Stimulated activated CD4-positive, alpha-beta T cell treated with anti-CD3 and anti-CD28 coated beads, Interleukin-1b, Interleukin-23, amount 100 ng/mL, for 24 hours (primary cell): Measurements from ENCODE around the gene PLA2G4B.

Experiments used
- DNase-seq, 4 experiments: peaks; one replicate each; pipeline ENCODE4 v3.0.0-alpha.2; 2020; ENCODE audit warnings: low read depth in 4 of 4, low spot score in 1 of 4

PLA2G4B gene

GRCh38 chr15:41806291-41807181 is 32.1 kb upstream of the PLA2G4B start:
- DNase-seq = no peak

DNA sequence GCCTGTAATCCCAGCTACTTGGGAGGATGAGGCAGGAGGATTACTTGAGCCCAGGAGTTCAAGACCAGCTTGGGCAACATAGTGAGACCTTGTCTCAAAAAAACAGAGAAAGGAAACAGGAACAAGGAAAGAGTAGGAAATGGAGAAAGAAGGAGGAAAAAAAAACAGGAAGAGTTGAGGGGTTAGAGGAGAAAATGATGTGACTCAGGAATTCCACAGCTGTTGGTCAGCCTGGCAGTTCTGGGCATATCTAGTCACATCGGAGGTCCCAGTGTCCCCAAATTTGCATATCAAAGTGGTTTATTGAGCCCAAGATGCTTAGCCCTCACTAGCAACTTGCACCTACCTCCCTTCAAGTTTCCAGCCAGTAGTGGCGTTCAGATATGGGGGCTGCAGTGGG is 29.5 kb upstream of the PLA2G4B start:
- no peak for DNase-seq

DNA sequence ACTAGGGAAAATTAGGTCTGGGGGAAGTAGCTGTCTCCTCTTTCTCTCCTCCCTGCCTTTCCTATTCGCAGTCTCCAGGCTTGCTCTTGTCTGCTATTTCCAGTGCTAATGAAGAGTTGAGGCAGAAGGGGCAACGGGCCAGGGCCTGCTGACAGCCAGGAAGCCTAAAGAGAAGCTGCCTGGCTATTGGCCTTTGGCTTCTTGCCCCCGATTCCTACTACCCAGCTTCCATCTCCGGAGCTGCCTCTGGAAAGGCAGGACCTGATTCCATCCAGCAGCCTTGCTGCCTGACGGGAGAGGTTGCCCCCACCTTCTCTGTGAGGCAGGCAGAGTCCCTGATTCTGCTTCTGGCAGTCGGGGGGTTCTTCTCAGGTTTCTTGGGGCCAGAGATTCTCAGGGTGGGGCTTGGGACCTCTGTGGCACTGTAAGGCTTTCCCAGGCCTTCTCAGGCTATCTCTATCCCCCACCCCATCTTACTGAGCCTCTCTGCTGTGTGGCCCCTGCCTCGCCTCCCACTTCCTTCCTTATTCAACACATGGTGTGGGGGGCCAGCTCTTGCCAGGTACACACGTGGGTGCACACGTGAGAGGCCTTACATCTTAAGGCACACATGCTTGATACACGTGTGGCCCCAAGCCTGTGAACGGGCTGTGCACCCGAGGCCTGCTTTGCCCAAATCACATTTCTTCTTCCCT is 29.0 kb upstream of the PLA2G4B start:
- no peak for DNase-seq

- no peak for DNase-seq
Observed at GRCh38 chr15:41810651-41811431, 27.8 kb upstream of the PLA2G4B start.

- DNase-seq = peak; percentile 47 to 61 (median 52)
Observed at GRCh38 chr15:41811432-41812195, 27.0 kb upstream of the PLA2G4B start.

DNA sequence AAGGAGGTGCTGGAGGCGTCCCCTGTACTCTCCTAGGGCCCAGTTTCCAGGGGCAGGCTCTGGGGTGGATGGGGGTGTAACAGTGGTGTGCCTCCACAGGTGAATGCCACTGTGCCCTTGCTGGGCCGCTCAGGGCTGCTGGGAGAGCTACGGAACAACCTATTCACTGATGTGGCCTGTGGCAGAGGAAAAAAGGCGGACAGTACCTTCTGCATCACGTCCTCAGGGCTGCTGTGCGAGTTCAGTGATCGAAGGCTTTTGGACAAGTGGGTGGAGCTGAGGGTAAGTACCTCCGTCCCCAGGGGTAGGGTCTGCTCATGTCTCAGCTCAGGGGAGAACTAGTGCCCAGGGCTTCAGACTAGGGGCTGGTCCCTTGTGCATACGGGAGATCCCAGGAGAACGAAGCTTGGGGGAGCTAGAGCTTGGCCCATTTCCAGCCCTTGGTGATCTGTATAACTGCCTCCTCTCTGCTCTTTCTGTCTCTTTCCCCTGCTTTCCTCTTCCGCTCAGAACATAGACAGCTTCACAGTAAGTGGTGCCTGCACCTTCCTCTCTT is 25.7 kb upstream of the PLA2G4B start:
- no peak for DNase-seq

- DNase-seq = no peak
Observed at GRCh38 chr15:41813426-41813825, 25.2 kb upstream of the PLA2G4B start.

DNA sequence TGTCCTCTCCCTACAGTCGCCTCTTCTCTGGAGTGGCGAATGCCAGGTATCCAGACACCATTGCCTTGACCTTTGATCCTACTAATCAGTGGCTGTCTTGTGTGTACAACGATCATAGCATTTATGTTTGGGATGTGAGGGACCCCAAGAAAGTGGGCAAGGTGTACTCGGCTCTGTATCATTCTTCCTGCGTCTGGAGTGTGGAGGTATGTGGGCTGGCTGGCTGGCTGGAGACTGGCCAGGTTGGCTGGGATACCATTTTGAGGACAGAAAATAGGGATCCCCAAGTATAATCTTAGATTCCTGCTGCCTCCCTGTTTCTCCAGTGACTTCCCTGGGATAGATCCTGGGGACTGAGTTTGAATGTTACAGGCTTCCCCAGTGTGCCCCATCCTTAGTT is 24.1 kb upstream of the PLA2G4B start:
- DNase-seq = no peak

DNA sequence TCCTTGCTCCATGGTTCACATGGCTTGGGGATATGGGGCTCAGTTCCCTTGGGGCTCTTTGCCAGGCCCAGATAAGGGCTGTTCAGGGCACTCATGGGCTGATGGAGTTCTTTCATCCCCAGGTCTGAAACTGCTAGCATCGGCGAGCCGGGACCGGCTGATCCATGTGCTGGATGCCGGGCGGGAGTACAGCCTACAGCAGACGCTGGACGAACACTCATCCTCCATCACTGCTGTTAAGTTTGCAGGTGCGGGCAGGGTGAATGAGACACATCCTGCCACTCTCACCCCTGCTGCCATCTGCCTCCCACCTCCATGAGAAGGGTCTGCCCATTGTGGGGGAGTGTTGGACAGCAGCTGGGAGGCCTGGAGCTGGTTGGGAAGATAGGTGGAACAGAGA is 21.9 kb upstream of the PLA2G4B start:
- DNase-seq = no peak

DNA sequence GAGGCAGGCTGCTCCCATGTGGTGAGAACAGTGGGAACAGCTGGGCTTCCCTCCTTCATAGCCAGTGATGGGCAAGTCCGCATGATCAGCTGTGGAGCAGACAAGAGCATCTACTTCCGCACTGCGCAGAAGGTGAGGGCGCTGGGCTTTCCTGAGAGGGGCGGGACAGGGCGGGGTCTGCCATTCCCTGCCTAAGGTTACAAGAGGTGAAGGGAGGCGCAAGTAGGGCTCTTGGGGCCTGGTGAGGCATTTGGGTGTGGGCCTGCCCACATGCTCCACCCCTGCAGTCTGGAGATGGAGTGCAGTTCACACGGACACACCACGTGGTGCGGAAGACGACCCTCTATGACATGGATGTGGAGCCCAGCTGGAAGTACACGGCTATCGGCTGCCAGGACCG is 21.3 kb upstream of the PLA2G4B start:
- no peak for DNase-seq

DNA sequence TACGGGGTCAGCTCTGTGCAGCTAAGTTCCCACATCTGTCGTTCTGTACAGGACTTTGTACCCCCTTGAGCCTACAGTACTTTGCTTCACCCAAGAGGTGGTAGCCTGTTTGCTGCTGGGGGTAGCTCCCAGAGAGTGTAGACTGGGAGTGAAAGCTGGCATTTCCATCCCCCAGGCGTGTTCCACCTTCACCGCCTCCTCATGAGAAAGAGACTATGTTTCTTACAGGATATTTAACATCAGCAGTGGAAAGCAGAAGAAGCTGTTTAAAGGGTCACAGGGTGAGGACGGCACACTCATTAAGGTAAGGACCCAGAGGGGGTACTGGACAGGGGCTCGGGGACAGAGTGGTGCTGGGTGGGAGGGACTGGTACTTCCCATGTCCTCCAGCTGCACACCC is 20.9 kb upstream of the PLA2G4B start:
- DNase-seq = no peak

DNA sequence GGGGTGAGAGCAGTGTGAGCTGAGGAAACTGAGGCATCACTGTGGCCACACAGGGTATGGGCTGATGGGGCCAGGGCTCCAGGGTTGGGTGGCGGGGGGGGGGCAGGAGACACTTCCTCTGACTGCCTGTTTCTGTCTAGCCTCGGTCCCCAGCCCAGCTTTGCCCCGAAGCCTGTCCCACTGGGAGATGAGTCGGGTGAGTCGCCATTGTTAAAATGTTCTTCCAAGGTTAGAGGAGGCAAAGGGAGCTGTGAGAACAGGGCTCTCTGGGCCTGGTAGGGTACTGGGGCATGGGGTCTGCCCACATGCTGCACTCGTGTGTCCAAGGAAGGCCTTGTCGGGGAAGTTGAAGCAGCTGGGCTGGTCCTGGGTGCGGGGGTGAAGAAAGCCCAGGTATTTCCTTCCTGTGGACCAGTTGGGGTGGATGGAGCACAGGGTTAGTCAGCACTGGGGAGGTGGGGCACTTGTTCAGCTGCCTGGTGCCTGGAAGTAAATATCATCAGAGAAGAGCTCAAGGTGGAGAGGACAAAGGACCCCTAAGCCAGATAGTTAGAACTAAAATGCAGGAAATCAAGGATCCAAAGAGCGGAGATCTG is 19.1 kb upstream of the PLA2G4B start:
- no peak for DNase-seq

DNA sequence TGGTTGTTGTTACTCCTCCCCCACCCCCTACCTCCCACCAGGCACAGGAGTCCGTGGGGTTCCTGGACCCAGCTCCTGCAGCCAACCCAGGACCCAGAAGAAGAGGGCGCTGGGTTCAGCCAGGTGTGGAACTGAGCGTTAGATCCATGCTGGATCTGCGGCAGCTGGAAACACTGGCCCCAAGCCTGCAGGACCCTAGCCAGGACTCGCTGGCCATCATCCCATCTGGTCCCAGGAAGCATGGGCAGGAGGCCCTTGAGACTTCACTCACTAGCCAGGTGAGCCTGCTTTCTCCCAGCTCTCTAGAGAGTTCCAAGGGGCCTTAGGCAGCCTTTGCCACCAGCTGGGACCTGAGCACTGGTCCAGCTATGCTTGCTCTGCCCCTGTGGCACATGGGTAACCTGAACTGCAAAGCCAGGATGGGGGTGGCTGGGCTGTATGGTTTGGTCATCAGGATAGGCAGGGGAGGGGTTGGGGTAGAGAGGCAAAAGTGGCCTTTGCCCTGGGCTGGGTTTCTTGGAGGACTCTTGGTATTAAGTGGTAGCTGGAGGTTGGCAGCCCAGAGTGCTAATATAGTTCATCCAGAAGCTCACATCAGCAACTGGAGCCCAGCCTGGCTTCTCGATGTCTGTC is 17.7 kb upstream of the PLA2G4B start:
- DNase-seq = no peak

- DNase-seq = no peak
Observed at GRCh38 chr15:41821831-41822230, 16.8 kb upstream of the PLA2G4B start.

DNA sequence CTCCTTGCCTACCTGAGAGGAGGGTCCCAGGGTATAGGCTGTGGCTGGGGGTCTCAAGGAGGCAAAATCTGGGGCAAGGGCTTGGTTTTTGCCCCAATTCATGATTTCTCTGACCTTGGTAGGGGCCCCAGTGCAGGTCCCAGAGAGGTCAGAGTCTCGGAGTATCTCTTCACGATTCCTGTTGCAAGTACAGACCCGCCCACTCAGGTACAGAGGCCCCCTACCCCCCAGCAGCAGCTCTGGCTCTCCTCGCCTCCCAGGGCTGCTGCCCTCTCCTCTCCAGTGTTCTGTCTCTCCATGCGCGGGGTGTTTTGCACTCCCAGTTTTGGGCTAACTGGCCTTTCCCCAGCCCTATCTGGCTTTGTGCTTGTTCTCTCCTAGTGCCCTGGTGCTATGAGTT is 16.2 kb upstream of the PLA2G4B start:
- no peak for DNase-seq

- DNase-seq = no peak
Observed at GRCh38 chr15:41822957-41823356, 15.7 kb upstream of the PLA2G4B start.

DNA sequence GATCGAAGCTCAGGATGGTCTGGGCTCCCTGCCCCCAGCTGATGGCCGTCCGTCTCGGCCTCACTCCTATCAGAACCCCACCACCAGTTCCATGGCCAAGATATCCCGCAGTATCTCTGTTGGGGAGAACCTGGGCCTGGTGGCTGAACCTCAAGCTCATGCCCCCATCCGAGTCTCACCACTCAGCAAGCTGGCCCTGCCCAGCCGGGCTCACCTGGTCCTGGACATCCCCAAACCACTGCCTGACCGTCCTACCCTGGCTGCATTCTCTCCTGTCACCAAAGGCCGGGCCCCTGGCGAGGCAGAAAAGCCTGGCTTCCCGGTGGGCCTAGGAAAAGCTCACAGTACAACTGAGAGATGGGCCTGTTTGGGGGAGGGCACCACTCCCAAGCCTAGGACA is 15.1 kb upstream of the PLA2G4B start:
- DNase-seq = no peak

DNA sequence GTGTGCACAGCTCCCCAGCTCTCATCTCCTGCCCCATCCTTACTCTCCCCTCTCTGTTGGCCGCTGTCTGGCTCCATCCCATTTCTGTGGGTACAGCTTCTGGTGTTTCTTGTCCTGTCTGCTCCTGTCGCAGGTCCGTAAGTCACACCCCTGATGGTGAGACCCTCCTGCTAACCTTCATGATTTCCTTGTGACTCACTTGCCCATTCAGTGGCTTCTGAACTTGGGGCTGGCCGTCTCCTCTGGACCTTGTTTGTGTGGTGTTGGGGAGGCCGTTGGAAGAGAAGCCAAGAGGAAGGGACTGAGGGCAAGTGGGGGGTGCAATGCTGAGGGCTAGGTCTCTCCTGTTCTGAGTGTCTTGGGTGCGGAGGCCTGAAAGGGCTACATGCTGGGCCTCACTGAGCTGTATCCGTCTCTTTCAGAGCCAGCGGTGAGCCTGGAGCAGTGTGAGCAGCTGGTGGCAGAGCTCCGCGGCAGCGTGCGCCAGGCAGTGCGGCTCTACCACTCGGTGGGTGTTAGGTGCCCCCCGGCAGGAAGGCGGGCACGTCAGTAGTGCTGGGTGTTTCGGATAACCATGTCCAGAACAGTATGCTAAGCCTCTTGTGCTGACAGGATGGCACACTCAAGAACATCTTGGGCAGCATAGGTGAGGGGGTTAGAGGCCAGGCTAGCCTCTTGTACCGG is 14.4 kb upstream of the PLA2G4B start:
- DNase-seq = no peak

DNA sequence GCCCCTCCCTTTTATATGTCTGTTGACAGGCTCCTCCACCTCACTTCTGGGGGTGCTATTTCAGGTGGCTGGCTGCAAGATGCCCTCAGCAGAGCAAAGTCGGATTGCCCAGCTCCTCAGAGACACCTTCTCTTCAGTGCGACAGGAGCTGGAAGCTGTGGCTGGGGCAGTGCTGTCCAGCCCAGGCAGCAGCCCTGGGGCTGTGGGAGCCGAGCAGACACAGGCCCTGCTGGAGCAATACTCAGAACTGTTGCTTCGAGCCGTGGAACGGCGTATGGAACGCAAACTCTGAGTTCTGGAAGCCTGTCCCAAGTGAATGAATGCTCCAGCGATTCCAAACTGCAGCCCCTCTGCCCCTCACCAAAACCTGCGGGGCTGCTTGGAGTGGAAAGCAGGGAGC is 13.5 kb upstream of the PLA2G4B start:
- DNase-seq = no peak
